ENCODE results near the gene MBTPS2.

Gene MBTPS2

GRCh38 chrX:21875013-21875412 is 35.6 kb downstream of the MBTPS2 start:
- TF ChIP-seq POLR2AphosphoS5 (IDR thresholded peaks at IDR 0.05; ENCODE audit: low read depth, low read length) (no peak), FOXP2 (optimal IDR thresholded peaks at IDR 0.05; ENCODE audit: borderline replicate concordance, extremely low read depth, extremely low read length, insufficient read depth) (no peak), REST (IDR thresholded peaks at IDR 0.05; ENCODE audit: insufficient read depth in 1 of 2, low read depth in 2 of 2, low read length in 2 of 2) (no peak), TAF1 (IDR thresholded peaks at IDR 0.05; ENCODE audit: borderline replicate concordance, insufficient read depth, low read length) (no peak), SIN3A (IDR thresholded peaks at IDR 0.05; ENCODE audit: borderline replicate concordance, insufficient read depth, low read length) (no peak)

- no peak for TF ChIP-seq REST (IDR thresholded peaks at IDR 0.05; ENCODE audit: insufficient read depth in 1 of 2, low read depth in 2 of 2, low read length in 2 of 2)
- TF ChIP-seq POLR2AphosphoS5 (IDR thresholded peaks at IDR 0.05; ENCODE audit: low read depth, low read length): no peak
- TF ChIP-seq FOXP2 (optimal IDR thresholded peaks at IDR 0.05; ENCODE audit: borderline replicate concordance, extremely low read depth, extremely low read length, insufficient read depth): no peak
- TF ChIP-seq TAF1 (IDR thresholded peaks at IDR 0.05; ENCODE audit: borderline replicate concordance, insufficient read depth, low read length): no peak
- no peak for TF ChIP-seq SIN3A (IDR thresholded peaks at IDR 0.05; ENCODE audit: borderline replicate concordance, insufficient read depth, low read length)
Observed at GRCh38 chrX:21881881-21882574, 42.6 kb downstream of the MBTPS2 start.

DNA sequence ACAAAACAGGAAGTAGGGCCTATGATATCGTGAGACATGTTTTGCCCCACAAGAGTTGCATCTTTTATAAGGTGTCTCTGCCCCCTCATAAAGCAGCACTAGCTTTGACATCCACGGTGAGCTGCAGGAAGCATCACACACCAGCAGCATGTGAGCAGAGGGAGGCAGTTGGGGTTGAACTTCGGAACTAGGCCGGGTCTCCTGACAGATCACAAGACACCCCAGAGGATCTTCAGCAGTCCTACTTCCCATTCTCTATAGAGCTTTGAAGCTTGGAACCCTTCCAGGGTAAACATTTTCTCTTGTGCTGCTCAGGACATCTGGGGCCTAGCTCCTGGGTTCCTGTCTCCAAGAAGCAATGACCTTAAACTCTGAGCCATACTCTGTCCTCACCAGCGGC is 43.8 kb downstream of the MBTPS2 start:
- TF ChIP-seq FOXP2 (optimal IDR thresholded peaks at IDR 0.05; ENCODE audit: borderline replicate concordance, extremely low read depth, extremely low read length, insufficient read depth) (no peak), REST (IDR thresholded peaks at IDR 0.05; ENCODE audit: insufficient read depth in 1 of 2, low read depth in 2 of 2, low read length in 2 of 2) (no peak), SIN3A (IDR thresholded peaks at IDR 0.05; ENCODE audit: borderline replicate concordance, insufficient read depth, low read length) (no peak), POLR2AphosphoS5 (IDR thresholded peaks at IDR 0.05; ENCODE audit: low read depth, low read length) (no peak), TAF1 (IDR thresholded peaks at IDR 0.05; ENCODE audit: borderline replicate concordance, insufficient read depth, low read length) (no peak)

- no peak for TF ChIP-seq POLR2AphosphoS5 (IDR thresholded peaks at IDR 0.05; ENCODE audit: low read depth, low read length)
- TF ChIP-seq REST (IDR thresholded peaks at IDR 0.05; ENCODE audit: insufficient read depth in 1 of 2, low read depth in 2 of 2, low read length in 2 of 2): no peak
- TF ChIP-seq TAF1 (IDR thresholded peaks at IDR 0.05; ENCODE audit: borderline replicate concordance, insufficient read depth, low read length): no peak
- no peak for TF ChIP-seq FOXP2 (optimal IDR thresholded peaks at IDR 0.05; ENCODE audit: borderline replicate concordance, extremely low read depth, extremely low read length, insufficient read depth)
- no peak for TF ChIP-seq SIN3A (IDR thresholded peaks at IDR 0.05; ENCODE audit: borderline replicate concordance, insufficient read depth, low read length)
Observed at GRCh38 chrX:21885568-21885967, 46.2 kb downstream of the MBTPS2 start.
